ENCODE data around the gene TESK2. TPM values are rescaled to one million over a fixed set of nuclear protein-coding genes. Genes with fewer than 3 reads are reported as not detected.

TESK2 gene
- total RNA-seq, 6 experiments from 2014 or later = 2.7 to 5.5 (median 4.3) TPM

GRCh38 chr1:45448357-45448756, 42.6 kb downstream of the TESK2 start:
- no peak for TF ChIP-seq CTCF (IDR thresholded peaks at IDR 0.05)
- no peak for TF ChIP-seq POLR2A (IDR thresholded peaks at IDR 0.05)
- Histone ChIP-seq H3K27ac (no peak overlapping the region), H3K27me3 (no peaks in the 10 kb centered on the region), H3K36me3 (no peaks in the 10 kb centered on the region), H3K4me1 (peaks cover 0 to 25% (median 0%) of the 10 kb centered on the region in 4 donors), H3K9me3 (no peaks in the 10 kb centered on the region), H3K4me3 (no peak overlapping the region)
- intact Hi-C loops (cut with DNase I) = no loop called here
- WGBS (ENCODE audit: insufficient coverage, low coverage, low lambda C conversion rate, missing lambda C conversion rate) = 92% methylated on average over 3 of the region's 3 CpGs
- ATAC-seq (no peak), DNase-seq (no peak)

- DNase-seq (no peak), ATAC-seq (peak in 1 of 4 donors; percentile 56)
- no peaks in the 10 kb centered on the region for H3K36me3 ChIP-seq
- peaks cover 0 to 33% (median 0%) of the 10 kb centered on the region in 4 donors for H3K4me1 ChIP-seq
- no peaks in the 10 kb centered on the region for H3K9me3 ChIP-seq
- no peak for TF ChIP-seq POLR2A (IDR thresholded peaks at IDR 0.05)
- no peak for TF ChIP-seq CTCF (IDR thresholded peaks at IDR 0.05)
- WGBS (ENCODE audit: insufficient coverage, low coverage, low lambda C conversion rate, missing lambda C conversion rate) = 56% methylated on average over 1 of the region's 1 CpG
- H3K27me3 ChIP-seq = no peaks in the 10 kb centered on the region
- H3K4me3 ChIP-seq = no peak overlapping the region
- no peak overlapping the region for H3K27ac ChIP-seq
- intact Hi-C loops (cut with DNase I) = no loop called here
Observed at GRCh38 chr1:45446950-45447672, 43.9 kb downstream of the TESK2 start.

GRCh38 chr1:45446530-45446929, 44.4 kb downstream of the TESK2 start:
- 30% methylated on average over 1 of the region's 1 CpG for WGBS (ENCODE audit: insufficient coverage, low coverage, low lambda C conversion rate, missing lambda C conversion rate)
- peak; percentile 52 to 82 (median 71) for ATAC-seq
- H3K36me3 ChIP-seq = no peaks in the 10 kb centered on the region
- peaks cover 0 to 33% (median 0%) of the 10 kb centered on the region in 4 donors for H3K4me1 ChIP-seq
- no peaks in the 10 kb centered on the region for H3K27me3 ChIP-seq
- TF ChIP-seq CTCF (IDR thresholded peaks at IDR 0.05) = no peak
- TF ChIP-seq POLR2A (IDR thresholded peaks at IDR 0.05) = no peak
- no peak overlapping the region for H3K27ac ChIP-seq
- H3K4me3 ChIP-seq = no peak overlapping the region
- H3K9me3 ChIP-seq = no peaks in the 10 kb centered on the region
- intact Hi-C loops (cut with DNase I) = no loop called here
- no peak for DNase-seq

GRCh38 chr1:45444609-45445131, 46.3 kb downstream of the TESK2 start:
- Histone ChIP-seq H3K9me3 (no peaks in the 10 kb centered on the region), H3K4me1 (peaks cover 0 to 33% (median 0%) of the 10 kb centered on the region in 4 donors), H3K27me3 (no peaks in the 10 kb centered on the region), H3K27ac (no peak overlapping the region), H3K36me3 (no peaks in the 10 kb centered on the region), H3K4me3 (no peak overlapping the region)
- no peak for TF ChIP-seq CTCF (IDR thresholded peaks at IDR 0.05)
- WGBS (ENCODE audit: insufficient coverage, low coverage, low lambda C conversion rate, missing lambda C conversion rate) = 76% methylated on average over 4 of the region's 5 CpGs
- DNase-seq (no peak), ATAC-seq (no peak)
- intact Hi-C loops (cut with DNase I) = no loop called here

Measured in right lobe of liver (tissue), 6 donors.